HG03439 (cell line): ENCODE results near the gene FMN2.
"Not testable (repeated sequence)": the region's sequence is repeated elsewhere in the genome, so short reads cannot be mapped to it uniquely, and the experiment has no call there.

Experiments
- ATAC-seq: cut with Tn5 transposase; IDR thresholded peaks from one replicate; pipeline ENCODE4 v1.9.1; 2021; ENCODE audit warnings: mild to moderate bottlenecking, moderate library complexity; ENCODE audit not compliant: unreplicated experiment

The FMN2 gene

GRCh38 chr1:240134596-240134995 is 42.9 kb downstream of the FMN2 start:
- no peak for ATAC-seq

DNA sequence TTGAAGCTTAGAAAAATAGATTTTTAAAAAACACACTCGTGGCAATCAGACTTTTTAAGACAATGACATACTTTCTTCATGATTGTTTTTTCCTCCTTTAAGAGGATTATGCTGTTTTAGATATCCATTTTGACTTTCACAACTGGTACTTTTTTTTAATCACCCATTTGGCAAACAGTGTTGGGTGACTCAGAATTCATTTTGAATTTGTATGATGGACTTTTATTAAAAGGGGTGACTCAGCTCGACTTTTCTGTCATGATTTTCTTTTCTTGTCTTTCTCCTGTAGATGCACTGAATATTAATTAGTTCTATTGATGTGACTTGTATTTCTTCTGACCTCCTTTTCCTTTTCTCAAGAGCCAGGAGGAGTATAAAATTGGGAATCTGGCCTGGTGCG is 44.7 kb downstream of the FMN2 start:
- ATAC-seq = no peak

- no peak for ATAC-seq
Measured at GRCh38 chr1:240138867-240139266, 47.2 kb downstream of the FMN2 start.

DNA sequence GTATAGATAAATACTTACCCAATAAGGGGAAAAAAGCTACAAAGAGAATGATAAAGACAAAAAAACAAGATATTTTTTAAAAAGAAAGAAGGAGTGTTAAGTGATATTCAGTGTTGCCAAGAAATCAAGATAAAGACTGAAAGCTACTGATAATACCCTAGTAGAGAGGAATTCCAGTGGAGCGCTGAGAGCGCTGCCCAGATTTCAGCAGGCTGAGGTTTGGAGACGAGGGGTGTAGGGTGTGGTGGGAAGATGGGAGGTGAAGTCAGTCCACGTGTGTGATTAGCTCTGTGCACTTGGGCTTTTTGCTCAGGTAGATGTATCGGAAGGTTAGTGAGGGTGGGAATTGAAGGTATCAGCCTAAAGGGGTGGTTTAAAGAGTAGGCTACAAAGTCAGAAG is 47.8 kb downstream of the FMN2 start:
- no peak for ATAC-seq

DNA sequence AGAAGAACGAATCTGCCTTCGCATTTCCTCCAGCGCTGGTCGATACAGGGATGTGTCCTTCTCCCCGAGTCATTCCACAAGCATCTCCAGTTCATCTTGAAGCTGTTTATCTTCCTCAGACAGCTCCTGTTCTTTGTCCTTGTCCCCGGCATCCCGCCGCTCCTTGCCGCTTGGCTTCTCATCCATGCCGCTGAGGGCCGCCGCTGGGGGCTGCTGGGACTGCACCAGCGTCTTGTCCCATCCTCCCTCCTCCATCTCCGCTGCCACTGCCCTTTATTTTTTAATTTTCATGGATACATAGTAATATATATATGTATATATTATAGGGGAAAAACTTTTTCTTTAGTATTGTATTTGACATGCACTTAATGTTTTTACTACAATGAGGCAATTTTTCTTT is 53.4 kb downstream of the FMN2 start:
- ATAC-seq = no peak

DNA sequence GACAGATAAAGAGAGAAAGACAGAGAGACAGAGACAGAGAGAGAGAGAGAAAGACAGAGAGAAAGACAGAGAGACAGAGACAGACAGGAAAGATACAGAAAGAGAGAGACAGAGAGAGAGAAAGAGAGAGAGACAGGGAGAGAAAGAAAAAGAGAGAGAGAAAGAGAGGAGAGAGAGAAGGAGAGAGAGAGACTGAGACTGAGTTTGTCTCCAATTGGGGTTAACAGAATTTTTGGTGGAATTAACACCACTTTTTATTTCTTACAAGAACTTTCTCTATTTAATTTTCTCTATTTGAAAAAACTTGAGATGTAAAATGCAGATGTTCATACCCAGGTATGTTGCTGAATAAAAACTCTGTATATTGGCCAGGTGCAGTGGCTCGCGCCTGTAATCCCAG is 56.6 kb downstream of the FMN2 start:
- no peak for ATAC-seq

DNA sequence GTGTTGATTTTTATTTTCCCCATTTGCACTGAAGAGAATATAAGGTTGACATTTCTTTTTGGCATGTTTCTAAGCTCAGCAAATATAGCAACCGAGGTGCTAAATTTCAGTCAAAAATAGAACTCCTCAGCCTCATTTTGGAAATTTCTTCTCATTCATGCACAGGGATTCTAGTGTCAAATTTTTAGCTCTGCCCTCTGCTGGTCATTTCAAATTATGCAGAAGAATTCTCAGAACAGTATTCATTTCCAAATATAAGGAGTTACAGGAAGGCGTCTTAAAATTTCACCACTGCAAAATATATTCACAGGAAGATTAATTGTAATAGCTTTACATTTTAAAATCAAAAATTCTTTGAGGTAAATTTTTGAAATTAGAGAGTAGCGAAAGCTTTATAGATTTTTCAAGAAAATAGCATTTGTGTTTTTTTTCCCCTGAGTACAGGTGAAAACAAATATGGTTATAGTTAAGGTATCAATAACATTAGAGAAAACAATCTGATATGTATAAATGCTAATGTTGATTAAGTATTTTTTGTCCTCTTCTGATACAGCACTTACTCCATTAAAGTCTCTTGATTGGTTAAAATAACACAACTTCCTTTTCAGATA is 57.9 kb downstream of the FMN2 start:
- ATAC-seq = no peak

GRCh38 chr1:240151136-240151735 is 59.6 kb downstream of the FMN2 start:
- no peak for ATAC-seq

- ATAC-seq = no peak
Measured at GRCh38 chr1:240152611-240153297, 61.1 kb downstream of the FMN2 start.

GRCh38 chr1:240155605-240156004 is 63.9 kb downstream of the FMN2 start:
- ATAC-seq = no peak

GRCh38 chr1:240164742-240165141 is 73.1 kb downstream of the FMN2 start:
- ATAC-seq = no peak

DNA sequence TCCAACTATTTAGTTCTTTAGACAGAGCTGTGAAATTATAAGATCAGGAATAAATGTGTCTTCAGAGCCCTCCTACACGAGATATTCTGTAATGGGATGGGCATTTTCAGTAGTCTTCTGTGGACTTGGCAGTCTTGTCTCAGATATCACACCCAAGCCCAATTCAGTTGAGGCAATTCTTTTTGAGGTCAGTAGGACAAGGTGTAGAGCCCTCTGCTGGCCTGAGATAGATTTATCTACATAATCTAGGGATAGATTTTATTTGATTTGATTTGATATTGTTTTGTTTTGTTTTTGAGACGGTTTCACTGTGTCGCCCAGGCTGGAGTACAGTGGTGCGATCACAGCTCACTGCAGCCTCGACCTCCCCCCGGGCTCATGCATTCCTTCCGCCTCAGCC is 77.5 kb downstream of the FMN2 start:
- ATAC-seq = no peak

- ATAC-seq = no peak
Measured at GRCh38 chr1:240170266-240170665, 78.6 kb downstream of the FMN2 start.

- no peak for ATAC-seq
Measured at GRCh38 chr1:240170806-240171205, 79.1 kb downstream of the FMN2 start.

DNA sequence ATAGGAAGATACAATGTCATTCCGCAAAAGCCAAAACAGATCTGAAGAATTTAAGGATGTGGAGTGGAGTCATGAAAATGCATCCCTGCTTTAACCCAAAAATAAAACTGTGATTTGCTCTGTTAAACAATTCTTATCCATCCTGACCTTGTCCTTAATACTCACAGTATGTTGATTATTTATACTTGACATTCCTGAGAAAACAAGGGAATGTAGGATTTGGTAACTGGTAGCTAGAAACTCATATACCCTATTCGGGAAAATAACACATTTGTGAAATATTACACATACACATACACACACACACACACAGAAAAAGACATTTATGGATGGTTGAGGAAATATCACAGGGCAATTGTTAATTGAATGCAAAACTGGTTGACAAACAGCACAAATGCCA is 80.2 kb downstream of the FMN2 start:
- ATAC-seq = no peak

DNA sequence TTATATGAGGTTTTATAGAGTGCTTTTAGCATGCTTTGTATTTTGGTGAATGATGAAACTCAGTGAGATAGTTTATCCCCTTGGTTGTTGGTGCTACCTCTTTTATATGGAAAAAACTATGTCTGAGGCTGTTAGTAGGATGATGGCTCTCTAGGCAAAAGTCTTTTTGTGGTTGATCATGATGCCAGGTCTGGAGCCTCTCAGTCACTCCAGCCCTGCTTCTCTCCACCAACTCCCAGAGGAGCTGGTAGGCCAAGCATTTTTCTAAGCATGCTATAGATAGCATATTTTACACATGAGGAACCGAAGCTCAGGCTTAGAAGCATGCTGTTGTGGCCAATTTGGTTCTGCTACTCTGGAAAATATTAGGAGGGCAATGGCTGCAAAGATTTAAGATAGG is 82.2 kb downstream of the FMN2 start:
- ATAC-seq = no peak

DNA sequence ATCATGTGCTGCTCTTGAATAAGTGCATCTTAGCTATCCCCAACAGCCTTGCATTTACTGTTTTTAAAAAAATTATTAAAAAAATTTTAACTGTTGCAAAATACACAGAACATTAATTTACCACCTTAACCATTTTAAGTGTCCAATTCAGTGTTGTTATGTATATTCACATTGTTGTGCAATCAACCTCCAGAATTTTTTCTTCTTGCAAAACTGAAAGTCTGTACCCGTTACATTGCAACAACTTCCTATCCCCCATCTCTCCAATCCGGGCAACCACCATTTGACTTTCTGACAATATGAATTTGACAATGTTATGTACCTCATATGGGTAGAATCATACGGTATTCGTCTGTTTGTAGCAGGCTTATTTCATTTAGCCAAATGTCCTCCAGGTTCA is 83.1 kb downstream of the FMN2 start:
- no peak for ATAC-seq

DNA sequence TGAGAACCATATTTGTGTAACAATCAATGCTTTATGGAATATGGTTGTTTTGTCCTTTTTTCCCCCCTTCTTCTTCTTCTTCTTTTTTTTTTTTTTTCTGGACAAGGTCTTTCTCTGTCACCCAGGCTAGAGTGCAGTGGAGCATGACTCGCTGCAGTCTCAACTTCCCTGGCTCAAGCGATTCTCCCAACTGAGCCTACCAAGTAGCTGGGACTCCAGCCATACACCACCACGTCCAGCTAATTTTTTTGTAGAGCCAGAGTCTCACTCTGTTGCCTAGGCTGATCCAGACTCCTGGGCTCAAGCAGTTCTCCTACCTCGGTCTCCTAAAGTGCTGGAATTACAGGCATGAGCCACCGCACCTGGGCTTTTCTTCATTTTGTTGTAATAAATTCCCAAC is 86.7 kb downstream of the FMN2 start:
- ATAC-seq = no peak

GRCh38 chr1:240184682-240185081 is 93.0 kb downstream of the FMN2 start:
- not testable (repeated sequence) for ATAC-seq

GRCh38 chr1:240188139-240188538 is 96.5 kb downstream of the FMN2 start:
- ATAC-seq = no peak

DNA sequence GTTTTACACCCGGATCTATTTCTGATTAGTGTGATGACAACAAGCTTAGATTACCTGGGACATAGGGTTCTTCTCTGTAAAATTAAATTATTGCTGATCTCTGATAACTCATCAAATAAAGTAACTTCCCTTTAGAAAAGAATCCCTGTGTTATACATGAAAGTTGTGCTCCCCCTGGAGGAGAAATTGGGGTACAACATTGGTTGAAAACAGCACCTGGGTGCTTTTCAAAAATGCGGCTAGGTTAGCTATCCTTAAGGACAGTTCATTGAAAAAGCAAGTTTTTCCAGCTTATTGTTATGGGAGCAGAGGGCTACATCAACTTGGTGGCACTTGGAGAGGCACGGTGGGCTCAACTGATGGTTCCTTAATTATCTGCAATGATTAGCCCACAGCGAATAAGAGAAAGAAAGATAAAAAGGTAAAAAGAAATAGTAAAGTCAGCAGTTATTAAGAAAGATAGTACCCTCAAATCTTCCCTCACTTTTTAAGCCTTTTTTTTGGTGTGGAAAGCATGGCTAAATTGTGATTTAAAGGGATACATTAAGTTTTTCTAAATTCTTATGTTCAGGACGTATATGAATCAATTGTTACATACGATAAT is 97.8 kb downstream of the FMN2 start:
- ATAC-seq = peak; percentile 76

DNA sequence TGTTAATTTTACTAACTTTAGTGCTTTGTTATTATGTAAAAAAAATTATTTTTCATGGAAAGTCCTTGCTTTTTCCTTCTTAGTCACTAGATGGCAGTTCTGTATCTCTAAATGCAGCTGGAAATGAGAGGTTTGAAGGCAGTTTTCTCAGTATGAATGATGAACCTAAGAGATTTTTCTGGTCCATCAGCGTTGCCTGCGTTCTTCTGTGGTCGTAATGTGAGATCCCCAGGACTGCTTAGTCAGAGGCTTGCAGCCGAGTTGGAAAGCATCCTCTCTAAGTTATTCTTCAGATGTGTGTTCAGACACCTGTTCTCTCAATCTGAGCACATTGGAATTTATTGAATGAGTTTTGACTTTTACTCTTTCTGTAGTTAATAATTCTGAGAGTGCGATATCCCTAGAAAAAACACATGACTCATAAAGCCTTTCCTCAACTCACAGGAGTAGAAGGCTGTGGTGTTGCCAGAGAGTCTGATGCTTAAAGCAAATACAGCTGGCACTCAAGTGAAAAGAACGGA is 99.3 kb downstream of the FMN2 start:
- no peak for ATAC-seq
